ENCODE results near the gene DHRSX.

- no peak for TF ChIP-seq CTCF (IDR thresholded peaks at IDR 0.05)
- TF ChIP-seq POLR2AphosphoS5 (IDR thresholded peaks at IDR 0.05) = no peak
- no peak for TF ChIP-seq POLR2A (IDR thresholded peaks at IDR 0.05)
These were observed 185.9 kb downstream of the DHRSX start for GRCh38 chrX:2314831-2315365.

Measured in breast epithelium (tissue), 3 donors.